Parathyroid adenoma (tissue), 2 donors: ENCODE results near the gene MSTO1.
"Not testable (repeated sequence)": the region's sequence is repeated elsewhere in the genome, so short reads cannot be mapped to it uniquely, and the experiment has no call there.

Experiments
- H2AFZ ChIP-seq: fragments of 300-600 bp; sonication (generic); one replicate; pipeline ENCODE4 v1.7.0; 2017; ENCODE audit warnings: antibody characterized with exemption, mild to moderate bottlenecking
- H3K27ac ChIP-seq: fragments of 300-600 bp; sonication (generic); one replicate; pipeline ENCODE4 v1.7.0; 2017
- H3K27me3 ChIP-seq: fragments of 300-600 bp; sonication (generic); one replicate; pipeline ENCODE4 v1.7.0; 2017; ENCODE audit warnings: low read length; ENCODE audit not compliant: control insufficient read depth, insufficient read depth
- H3K36me3 ChIP-seq: fragments of 300-600 bp; sonication (generic); one replicate; pipeline ENCODE4 v1.7.0; 2017; ENCODE audit warnings: low read length; ENCODE audit not compliant: control insufficient read depth, insufficient read depth
- H3K4me1 ChIP-seq: fragments of 300-600 bp; sonication (generic); one replicate; pipeline ENCODE4 v1.7.0; 2017; ENCODE audit warnings: control low read depth
- H3K4me2 ChIP-seq: fragments of 300-600 bp; sonication (generic); one replicate; pipeline ENCODE4 v1.7.0; 2017; ENCODE audit warnings: low read length
- H3K4me3 ChIP-seq: fragments of 300-600 bp; sonication (generic); one replicate; pipeline ENCODE4 v1.7.0; 2017; ENCODE audit warnings: low read depth, low read length
- H3K79me2 ChIP-seq: fragments of 300-600 bp; sonication (generic); one replicate; pipeline ENCODE4 v1.7.0; 2017; ENCODE audit warnings: control low read depth
- H3K9ac ChIP-seq: fragments of 300-600 bp; sonication (generic); one replicate; pipeline ENCODE4 v1.7.0; 2017; ENCODE audit warnings: mild to moderate bottlenecking
- H3K9me3 ChIP-seq: fragments of 300-600 bp; sonication (generic); one replicate; pipeline ENCODE4 v1.7.0; 2017; ENCODE audit warnings: low read length; ENCODE audit not compliant: control insufficient read depth
- CTCF ChIP-seq: fragments of 300-600 bp; sonication (generic); IDR thresholded peaks from one replicate; pipeline ENCODE4 v1.7.0; 2017; ENCODE audit warnings: antibody characterized with exemption, mild to moderate bottlenecking
- donor health status: primary hyperparathyroidism.

Gene MSTO1

DNA sequence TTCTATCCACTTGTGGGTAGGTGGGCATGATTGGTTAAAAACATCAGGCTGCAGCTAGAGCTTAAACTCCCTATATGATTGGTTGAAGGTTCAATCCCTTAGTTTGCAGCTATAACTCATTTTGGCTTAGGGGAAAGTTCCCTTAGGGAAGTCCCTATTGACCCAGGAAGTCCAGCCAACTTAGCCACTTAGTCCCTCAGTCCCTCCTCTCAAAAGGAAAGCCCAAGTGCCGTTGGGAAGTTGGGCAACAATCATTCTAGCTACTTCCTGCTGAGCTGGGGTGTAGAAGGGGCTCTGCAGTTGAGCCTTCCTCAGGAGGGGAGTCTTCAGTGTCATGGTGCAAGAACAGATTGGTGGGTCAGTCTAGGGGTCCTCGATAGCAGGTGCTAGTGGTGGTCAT lies 12.2 kb downstream of the MSTO1 start:
- H3K4me1 ChIP-seq: no peaks in the 10 kb centered on the region
- no peak for TF ChIP-seq CTCF

DNA sequence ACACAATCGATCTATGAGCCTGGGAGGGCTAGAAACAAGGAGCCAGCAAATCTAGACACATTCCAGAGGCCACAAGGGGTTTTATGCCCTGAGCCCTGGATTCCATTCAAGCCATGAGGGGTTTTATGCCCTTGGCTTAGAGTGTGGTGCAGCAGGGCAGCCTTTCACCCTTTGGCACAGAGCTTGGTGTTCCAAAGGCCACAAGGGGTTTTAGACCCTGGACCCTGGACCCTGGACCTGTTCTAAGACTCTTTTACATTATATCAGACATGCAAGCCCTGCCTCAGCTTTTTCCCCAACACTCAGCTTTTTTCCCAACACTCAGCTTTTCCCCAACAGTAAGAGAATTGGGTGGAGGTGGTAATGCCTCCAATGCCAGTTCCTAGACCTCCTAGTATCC lies 13.3 kb downstream of the MSTO1 start:
- Histone ChIP-seq H3K36me3 (no peaks in the 10 kb centered on the region), H3K9me3 (no peaks in the 10 kb centered on the region), H3K9ac (no peak overlapping the region), H3K4me1 (no peaks in the 10 kb centered on the region), H2AFZ (no peak overlapping the region), H3K79me2 (no peaks in the 10 kb centered on the region), H3K27me3 (no peaks in the 10 kb centered on the region), H3K27ac (no peak overlapping the region), H3K4me3 (no peak overlapping the region), H3K4me2 (no peak overlapping the region)
- TF ChIP-seq CTCF: no peak

More for the DNA sequence above, 12.2 kb downstream of the MSTO1 start:
- Histone ChIP-seq H2AFZ (no peak overlapping the region), H3K4me2 (no peak overlapping the region), H3K79me2 (no peaks in the 10 kb centered on the region), H3K4me3 (no peak overlapping the region), H3K9me3 (no peaks in the 10 kb centered on the region), H3K36me3 (no peaks in the 10 kb centered on the region), H3K27ac (no peak overlapping the region), H3K9ac (no peak overlapping the region), H3K27me3 (no peaks in the 10 kb centered on the region)

- not testable (repeated sequence) for H3K4me1 ChIP-seq, H3K4me3 ChIP-seq, H3K36me3 ChIP-seq, H3K9ac ChIP-seq, H3K27ac ChIP-seq, H3K79me2 ChIP-seq, H3K27me3 ChIP-seq, H3K4me2 ChIP-seq, H3K9me3 ChIP-seq, H2AFZ ChIP-seq
Observed at GRCh38 chr1:155626428-155626827, 16.4 kb downstream of the MSTO1 start.

DNA sequence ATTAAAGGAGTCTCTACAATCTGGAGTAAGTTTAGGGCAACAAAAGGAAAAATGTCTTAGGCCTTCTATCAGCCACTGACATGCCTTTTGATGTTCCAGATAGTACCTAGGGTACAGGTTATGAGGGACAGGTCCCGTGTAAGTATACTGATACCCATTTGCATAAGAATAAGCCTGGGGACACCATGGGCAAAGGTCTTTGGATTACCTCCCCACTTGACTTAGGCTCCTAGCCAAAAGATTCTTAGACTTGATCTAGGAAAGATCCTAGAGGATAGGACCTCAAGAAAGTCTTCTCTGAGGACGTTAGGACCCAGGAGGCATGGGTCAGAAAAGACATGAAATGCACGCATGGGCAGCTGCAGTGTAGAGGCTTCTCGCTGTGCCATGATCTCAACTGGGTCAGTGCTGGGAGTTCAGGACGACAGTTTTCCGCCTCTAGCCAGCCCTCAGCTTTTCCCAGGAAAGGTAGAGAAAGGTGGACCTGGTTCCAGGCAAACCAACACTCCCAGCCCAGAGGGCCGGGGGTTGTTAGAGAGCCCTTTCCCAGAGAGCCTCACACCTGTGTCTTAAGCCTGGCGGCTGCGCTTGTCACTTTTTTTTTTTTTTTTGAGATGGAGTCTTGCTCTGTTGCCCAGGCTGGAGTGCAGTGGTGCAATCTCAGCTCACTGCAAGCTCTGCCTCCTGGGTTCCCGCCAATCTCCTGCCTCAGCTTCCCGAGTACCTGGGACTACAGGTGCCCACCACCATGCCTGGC lies 26.6 kb downstream of the MSTO1 start:
- Histone ChIP-seq H3K27ac (no peak overlapping the region), H3K4me1 (no peaks in the 10 kb centered on the region)

DNA sequence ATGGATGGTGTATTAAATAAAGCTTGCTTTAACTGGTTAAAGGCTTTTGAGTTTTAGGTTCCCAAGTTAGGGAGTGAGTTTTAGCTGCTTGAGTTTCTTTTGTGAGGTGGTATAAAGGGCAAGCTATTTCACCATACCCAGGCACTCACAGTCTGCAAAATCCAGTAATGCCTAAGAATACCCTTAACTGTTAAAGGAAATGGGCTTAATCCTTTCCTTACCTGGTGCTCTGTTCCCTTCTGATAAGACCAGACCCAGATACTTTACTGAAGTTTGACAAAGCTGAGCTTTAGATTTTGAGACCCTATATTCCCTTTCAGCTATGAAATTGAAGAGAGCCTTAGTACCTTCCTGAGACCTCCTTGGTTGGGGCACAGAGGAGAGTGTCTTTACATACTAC lies 30.3 kb downstream of the MSTO1 start:
- Histone ChIP-seq H3K79me2 (no peaks in the 10 kb centered on the region), H3K4me3 (no peak overlapping the region), H3K9ac (no peak overlapping the region), H3K27me3 (no peaks in the 10 kb centered on the region), H3K27ac (no peak overlapping the region), H3K36me3 (no peaks in the 10 kb centered on the region), H2AFZ (no peak overlapping the region), H3K9me3 (no peaks in the 10 kb centered on the region), H3K4me2 (no peak overlapping the region), H3K4me1 (no peaks in the 10 kb centered on the region)
- TF ChIP-seq CTCF: no peak

More for the DNA sequence above, 26.6 kb downstream of the MSTO1 start:
- Histone ChIP-seq H3K9ac (no peak overlapping the region), H3K4me3 (no peak overlapping the region), H2AFZ (no peak overlapping the region), H3K9me3 (no peaks in the 10 kb centered on the region), H3K36me3 (no peaks in the 10 kb centered on the region), H3K4me2 (no peak overlapping the region), H3K79me2 (no peaks in the 10 kb centered on the region), H3K27me3 (no peaks in the 10 kb centered on the region)
- no peak for TF ChIP-seq CTCF

- H2AFZ ChIP-seq, H3K27me3 ChIP-seq, H3K36me3 ChIP-seq, H3K4me3 ChIP-seq, H3K4me2 ChIP-seq, H3K27ac ChIP-seq, H3K9ac ChIP-seq, H3K79me2 ChIP-seq, H3K9me3 ChIP-seq, H3K4me1 ChIP-seq: not testable (repeated sequence)
Observed at GRCh38 chr1:155642559-155643180, 32.7 kb downstream of the MSTO1 start.
